ENCODE measurements around the gene PKP4.

PKP4 gene

GRCh38 chr2:158546412-158547144, 89.8 kb downstream of the PKP4 start:
- no peak for DNase-seq (ENCODE audit: low read depth)

GRCh38 chr2:158553257-158553656, 96.5 kb downstream of the PKP4 start:
- DNase-seq (ENCODE audit: low read depth), result no peak

- DNase-seq (ENCODE audit: low read depth), result no peak
Measured at GRCh38 chr2:158554996-158555395, 98.2 kb downstream of the PKP4 start.

- no peak for DNase-seq (ENCODE audit: low read depth)
Measured at GRCh38 chr2:158556124-158556523, 99.4 kb downstream of the PKP4 start.

GRCh38 chr2:158557752-158558151, 101.0 kb downstream of the PKP4 start:
- no peak for DNase-seq (ENCODE audit: low read depth)

GRCh38 chr2:158559252-158559651, 102.5 kb downstream of the PKP4 start:
- DNase-seq (ENCODE audit: low read depth), result no peak

- no peak for DNase-seq (ENCODE audit: low read depth)
Measured at GRCh38 chr2:158560259-158560658, 103.5 kb downstream of the PKP4 start.

- DNase-seq (ENCODE audit: low read depth), result no peak
Measured at GRCh38 chr2:158561054-158561453, 104.3 kb downstream of the PKP4 start.

- no peak for DNase-seq (ENCODE audit: low read depth)
Measured at GRCh38 chr2:158567208-158567607, 110.5 kb downstream of the PKP4 start.

GRCh38 chr2:158569284-158569683, 112.5 kb downstream of the PKP4 start:
- no peak for DNase-seq (ENCODE audit: low read depth)

- no peak for DNase-seq (ENCODE audit: low read depth)
Measured at GRCh38 chr2:158570869-158571268, 114.1 kb downstream of the PKP4 start.

- DNase-seq (ENCODE audit: low read depth), result no peak
Measured at GRCh38 chr2:158573739-158574138, 117.0 kb downstream of the PKP4 start.

- DNase-seq (ENCODE audit: low read depth), result no peak
Measured at GRCh38 chr2:158575051-158575635, 118.4 kb downstream of the PKP4 start.

- no peak for DNase-seq (ENCODE audit: low read depth)
Measured at GRCh38 chr2:158577141-158577540, 120.4 kb downstream of the PKP4 start.

- DNase-seq (ENCODE audit: low read depth), result no peak
Measured at GRCh38 chr2:158578703-158579330, 122.1 kb downstream of the PKP4 start.

- no peak for DNase-seq (ENCODE audit: low read depth)
Measured at GRCh38 chr2:158579928-158580327, 123.2 kb downstream of the PKP4 start.

- DNase-seq (ENCODE audit: low read depth), result peak; percentile 2
Measured at GRCh38 chr2:158580760-158581159, 124.0 kb downstream of the PKP4 start.

- no peak for DNase-seq (ENCODE audit: low read depth)
Measured at GRCh38 chr2:158582670-158583069, 125.9 kb downstream of the PKP4 start.

- no peak for DNase-seq (ENCODE audit: low read depth)
Measured at GRCh38 chr2:158583923-158584322, 127.2 kb downstream of the PKP4 start.

- peak; percentile 83 for DNase-seq (ENCODE audit: low read depth)
Measured at GRCh38 chr2:158586491-158586890, 129.7 kb downstream of the PKP4 start.

- no peak for DNase-seq (ENCODE audit: low read depth)
Measured at GRCh38 chr2:158589303-158589702, 132.6 kb downstream of the PKP4 start.

- DNase-seq (ENCODE audit: low read depth), result peak; percentile 6
Measured at GRCh38 chr2:158598862-158599517, 142.2 kb downstream of the PKP4 start.

GRCh38 chr2:158599609-158600008, 142.9 kb downstream of the PKP4 start:
- no peak for DNase-seq (ENCODE audit: low read depth)
